ENCODE data around the gene USP17L13. TPM values are rescaled to one million over a fixed set of nuclear protein-coding genes. Genes with fewer than 3 reads are reported as not detected.
"Not testable (repeated sequence)": the region's sequence is repeated elsewhere in the genome, so short reads cannot be mapped to it uniquely, and the experiment has no call there.

USP17L13 gene
- total RNA-seq, result not detected

GRCh38 chr4:9224596-9224995, at the start of gene USP17L13:
Gene USP17L13, plus strand, starts transcription at chr4:9224896. Its CDS starts 0 bp downstream, at chr4:9224896.
- WGBS, 2 donors (ENCODE audit: low coverage in 1 of 2), result no CpG with 5 or more reads among the region's 14 CpGs
- H3K36me3 ChIP-seq; in situ Hi-C loops (cut with MboI; ENCODE audit: low pct_ligation_motif_present in 1 of 4, low pct_unique_long_range_greater_than_20kb in 1 of 4, low sequenced_read_pairs in 3 of 4); H3K27ac ChIP-seq; intact Hi-C loops (cut with DNase I; ENCODE audit: low total_unique reads); H3K9me3 ChIP-seq; DNase-seq; H3K4me1 ChIP-seq; H3K4me3 ChIP-seq; H3K27me3 ChIP-seq: not testable (repeated sequence)

- 92% methylated on average over 4 of the region's 13 CpGs; no CpG with 5 or more reads in 1 of the 2 donors for WGBS, 2 donors (ENCODE audit: low coverage in 1 of 2)
- H3K27ac ChIP-seq; H3K4me1 ChIP-seq; H3K9me3 ChIP-seq; H3K36me3 ChIP-seq; H3K27me3 ChIP-seq; H3K4me3 ChIP-seq; intact Hi-C loops (cut with DNase I; ENCODE audit: low total_unique reads); in situ Hi-C loops (cut with MboI; ENCODE audit: low pct_ligation_motif_present in 1 of 4, low pct_unique_long_range_greater_than_20kb in 1 of 4, low sequenced_read_pairs in 3 of 4); DNase-seq: not testable (repeated sequence)
Observed at GRCh38 chr4:9210357-9210756, 14.3 kb upstream of the USP17L13 start, which contains the start of gene USP17L10. Gene USP17L10, plus strand, starts transcription at chr4:9210657. Its CDS starts 0 bp downstream, at chr4:9210657.

GRCh38 chr4:9214701-9215100, 10.0 kb upstream of the USP17L13 start:
- intact Hi-C loops (cut with DNase I; ENCODE audit: low total_unique reads); DNase-seq; H3K27me3 ChIP-seq; in situ Hi-C loops (cut with MboI; ENCODE audit: low pct_ligation_motif_present in 1 of 4, low pct_unique_long_range_greater_than_20kb in 1 of 4, low sequenced_read_pairs in 3 of 4); H3K4me3 ChIP-seq; H3K9me3 ChIP-seq; H3K27ac ChIP-seq; H3K36me3 ChIP-seq; H3K4me1 ChIP-seq: not testable (repeated sequence)
- WGBS, 2 donors (ENCODE audit: low coverage in 1 of 2), result 77 to 81% methylated on average over 6 to 11 of the region's 14 CpGs

GRCh38 chr4:9215105-9215504, 9.6 kb upstream of the USP17L13 start, which contains the start of gene USP17L11:
Gene USP17L11, plus strand, starts transcription at chr4:9215405. Its CDS starts 0 bp downstream, at chr4:9215405.
- H3K27ac ChIP-seq; in situ Hi-C loops (cut with MboI; ENCODE audit: low pct_ligation_motif_present in 1 of 4, low pct_unique_long_range_greater_than_20kb in 1 of 4, low sequenced_read_pairs in 3 of 4); H3K36me3 ChIP-seq; H3K27me3 ChIP-seq; H3K4me1 ChIP-seq; H3K9me3 ChIP-seq; intact Hi-C loops (cut with DNase I; ENCODE audit: low total_unique reads); DNase-seq; H3K4me3 ChIP-seq: not testable (repeated sequence)
- WGBS, 2 donors (ENCODE audit: low coverage in 1 of 2), result no CpG with 5 or more reads among the region's 14 CpGs

GRCh38 chr4:9219852-9220251, 4.8 kb upstream of the USP17L13 start, which contains the start of gene USP17L12:
Gene USP17L12, plus strand, starts transcription at chr4:9220152. Its CDS starts 0 bp downstream, at chr4:9220152.
- in situ Hi-C loops (cut with MboI; ENCODE audit: low pct_ligation_motif_present in 1 of 4, low pct_unique_long_range_greater_than_20kb in 1 of 4, low sequenced_read_pairs in 3 of 4); intact Hi-C loops (cut with DNase I; ENCODE audit: low total_unique reads); H3K36me3 ChIP-seq; H3K27ac ChIP-seq; DNase-seq; H3K4me3 ChIP-seq; H3K4me1 ChIP-seq; H3K27me3 ChIP-seq; H3K9me3 ChIP-seq: not testable (repeated sequence)
- WGBS, 2 donors (ENCODE audit: low coverage in 1 of 2), result no CpG with 5 or more reads among the region's 13 CpGs

GRCh38 chr4:9230249-9230648, 5.6 kb downstream of the USP17L13 start:
- H3K27ac ChIP-seq; H3K27me3 ChIP-seq; H3K4me3 ChIP-seq; H3K4me1 ChIP-seq; H3K9me3 ChIP-seq; H3K36me3 ChIP-seq; in situ Hi-C loops (cut with MboI; ENCODE audit: low pct_ligation_motif_present in 1 of 4, low pct_unique_long_range_greater_than_20kb in 1 of 4, low sequenced_read_pairs in 3 of 4); intact Hi-C loops (cut with DNase I; ENCODE audit: low total_unique reads): not testable (repeated sequence)
- peak; percentile 7 for DNase-seq
- WGBS, 2 donors (ENCODE audit: low coverage in 1 of 2), result 94% methylated on average over 5 of the region's 8 CpGs; no CpG with 5 or more reads in 1 of the 2 donors

- WGBS, 2 donors (ENCODE audit: low coverage in 1 of 2), result no CpG with 5 or more reads among the region's 15 CpGs
- DNase-seq; H3K27ac ChIP-seq; H3K36me3 ChIP-seq; intact Hi-C loops (cut with DNase I; ENCODE audit: low total_unique reads); H3K9me3 ChIP-seq; H3K4me1 ChIP-seq; H3K4me3 ChIP-seq; in situ Hi-C loops (cut with MboI; ENCODE audit: low pct_ligation_motif_present in 1 of 4, low pct_unique_long_range_greater_than_20kb in 1 of 4, low sequenced_read_pairs in 3 of 4); H3K27me3 ChIP-seq: not testable (repeated sequence)
Observed at GRCh38 chr4:9234085-9234484, 9.4 kb downstream of the USP17L13 start, which contains the start of gene USP17L15. Gene USP17L15, plus strand, starts transcription at chr4:9234385. Its CDS starts 0 bp downstream, at chr4:9234385.

- H3K36me3 ChIP-seq; H3K27me3 ChIP-seq; H3K27ac ChIP-seq; intact Hi-C loops (cut with DNase I; ENCODE audit: low total_unique reads); DNase-seq; H3K4me3 ChIP-seq; H3K9me3 ChIP-seq; in situ Hi-C loops (cut with MboI; ENCODE audit: low pct_ligation_motif_present in 1 of 4, low pct_unique_long_range_greater_than_20kb in 1 of 4, low sequenced_read_pairs in 3 of 4); H3K4me1 ChIP-seq: not testable (repeated sequence)
- WGBS, 2 donors (ENCODE audit: low coverage in 1 of 2), result 100% methylated on average over 2 of the region's 12 CpGs; no CpG with 5 or more reads in 1 of the 2 donors
Observed at GRCh38 chr4:9238461-9238860, 13.8 kb downstream of the USP17L13 start.

GRCh38 chr4:9243579-9243978, 18.9 kb downstream of the USP17L13 start, which contains the start of gene USP17L17:
Gene USP17L17, plus strand, starts transcription at chr4:9243879. Its CDS starts 0 bp downstream, at chr4:9243879.
- intact Hi-C loops (cut with DNase I; ENCODE audit: low total_unique reads); H3K27me3 ChIP-seq; H3K4me3 ChIP-seq; H3K9me3 ChIP-seq; H3K4me1 ChIP-seq; in situ Hi-C loops (cut with MboI; ENCODE audit: low pct_ligation_motif_present in 1 of 4, low pct_unique_long_range_greater_than_20kb in 1 of 4, low sequenced_read_pairs in 3 of 4); DNase-seq; H3K36me3 ChIP-seq; H3K27ac ChIP-seq: not testable (repeated sequence)
- WGBS, 2 donors (ENCODE audit: low coverage in 1 of 2), result 97 to 98% methylated on average over 5 to 10 of the region's 14 CpGs

- 86 to 92% methylated on average over 10 to 19 of the region's 26 CpGs for WGBS, 2 donors (ENCODE audit: low coverage in 1 of 2)
- H3K4me1 ChIP-seq; H3K4me3 ChIP-seq; H3K9me3 ChIP-seq; in situ Hi-C loops (cut with MboI; ENCODE audit: low pct_ligation_motif_present in 1 of 4, low pct_unique_long_range_greater_than_20kb in 1 of 4, low sequenced_read_pairs in 3 of 4); H3K36me3 ChIP-seq; intact Hi-C loops (cut with DNase I; ENCODE audit: low total_unique reads); H3K27ac ChIP-seq; H3K27me3 ChIP-seq: not testable (repeated sequence)
- peak; percentile 7 for DNase-seq
Observed at GRCh38 chr4:9247953-9248680, 23.4 kb downstream of the USP17L13 start, which contains the start of gene USP17L18. Gene USP17L18, plus strand, starts transcription at chr4:9248630. Its CDS starts 0 bp downstream, at chr4:9248630.

GRCh38 chr4:9253078-9253477, 28.4 kb downstream of the USP17L13 start, which contains the start of gene USP17L19:
Gene USP17L19, plus strand, starts transcription at chr4:9253378. Its CDS starts 0 bp downstream, at chr4:9253378.
- in situ Hi-C loops (cut with MboI; ENCODE audit: low pct_ligation_motif_present in 1 of 4, low pct_unique_long_range_greater_than_20kb in 1 of 4, low sequenced_read_pairs in 3 of 4); H3K27me3 ChIP-seq; intact Hi-C loops (cut with DNase I; ENCODE audit: low total_unique reads); H3K4me1 ChIP-seq; H3K9me3 ChIP-seq; DNase-seq; H3K4me3 ChIP-seq; H3K36me3 ChIP-seq; H3K27ac ChIP-seq: not testable (repeated sequence)
- WGBS, 2 donors (ENCODE audit: low coverage in 1 of 2), result no CpG with 5 or more reads among the region's 13 CpGs

All from transverse colon (tissue), 4 donors.